Measurements from ENCODE around the gene USP25. TPM values are rescaled to one million over a fixed set of nuclear protein-coding genes. Genes with fewer than 3 reads are reported as not detected.

Gene USP25
- polyA plus RNA-seq, 1 experiment, result 35.3 TPM

- H3K27ac ChIP-seq (ENCODE audit: low read depth, low read length), result no peak overlapping the region
- no peak for TF ChIP-seq CTCF (IDR thresholded peaks at IDR 0.05; ENCODE audit: low read depth, low read length)
- H3K4me3 ChIP-seq (ENCODE audit: low read depth, low read length), result no peak overlapping the region
- ChIA-PET CTCF (no interaction called here), POLR2A (no interaction called here)
- H3K27me3 ChIP-seq (ENCODE audit: control insufficient read depth, insufficient read depth, low read length), result no peaks in the 10 kb centered on the region
- H3K9me3 ChIP-seq (ENCODE audit: control insufficient read depth, insufficient read depth, low read length), result no peaks in the 10 kb centered on the region
- no peak for DNase-seq (ENCODE audit: low read depth, low spot score)
These were observed 63.3 kb downstream of the USP25 start for GRCh38 chr21:15793109-15793508.

- no peak for TF ChIP-seq CTCF (IDR thresholded peaks at IDR 0.05; ENCODE audit: low read depth, low read length)
- DNase-seq (ENCODE audit: low read depth, low spot score), result no peak
- no peaks in the 10 kb centered on the region for H3K27me3 ChIP-seq (ENCODE audit: control insufficient read depth, insufficient read depth, low read length)
- no peak overlapping the region for H3K27ac ChIP-seq (ENCODE audit: low read depth, low read length)
- H3K9me3 ChIP-seq (ENCODE audit: control insufficient read depth, insufficient read depth, low read length), result no peaks in the 10 kb centered on the region
- POLR2A ChIA-PET, result interaction anchor here (0.5 kb wide), 1 partner anchor 10 kb away, joined by 6 read pairs; no protein-coding TSS in a partner anchor
- no peak overlapping the region for H3K4me3 ChIP-seq (ENCODE audit: low read depth, low read length)
- CTCF ChIA-PET, result no interaction called here
These were observed 63.9 kb downstream of the USP25 start for GRCh38 chr21:15793550-15794235.

GRCh38 chr21:15794277-15794912 lies 64.6 kb downstream of the USP25 start:
- H3K27me3 ChIP-seq (ENCODE audit: control insufficient read depth, insufficient read depth, low read length), result no peaks in the 10 kb centered on the region
- H3K9me3 ChIP-seq (ENCODE audit: control insufficient read depth, insufficient read depth, low read length), result no peaks in the 10 kb centered on the region
- H3K4me3 ChIP-seq (ENCODE audit: low read depth, low read length), result no peak overlapping the region
- POLR2A ChIA-PET, result interaction anchor here (0.5 kb wide), 1 partner anchor 11 kb away, joined by 6 read pairs; no protein-coding TSS in a partner anchor
- no peak for DNase-seq (ENCODE audit: low read depth, low spot score)
- CTCF ChIA-PET, result no interaction called here
- TF ChIP-seq CTCF (IDR thresholded peaks at IDR 0.05; ENCODE audit: low read depth, low read length), result no peak
- H3K27ac ChIP-seq (ENCODE audit: low read depth, low read length), result no peak overlapping the region

GRCh38 chr21:15795533-15795932 lies 65.8 kb downstream of the USP25 start:
- Histone ChIP-seq H3K27me3 (ENCODE audit: control insufficient read depth, insufficient read depth, low read length) (no peaks in the 10 kb centered on the region), H3K9me3 (ENCODE audit: control insufficient read depth, insufficient read depth, low read length) (no peaks in the 10 kb centered on the region), H3K27ac (ENCODE audit: low read depth, low read length) (no peak overlapping the region), H3K4me3 (ENCODE audit: low read depth, low read length) (no peak overlapping the region)
- TF ChIP-seq CTCF (IDR thresholded peaks at IDR 0.05; ENCODE audit: low read depth, low read length), result no peak
- ChIA-PET CTCF (no interaction called here), POLR2A (no interaction called here)
- no peak for DNase-seq (ENCODE audit: low read depth, low spot score)

DNA sequence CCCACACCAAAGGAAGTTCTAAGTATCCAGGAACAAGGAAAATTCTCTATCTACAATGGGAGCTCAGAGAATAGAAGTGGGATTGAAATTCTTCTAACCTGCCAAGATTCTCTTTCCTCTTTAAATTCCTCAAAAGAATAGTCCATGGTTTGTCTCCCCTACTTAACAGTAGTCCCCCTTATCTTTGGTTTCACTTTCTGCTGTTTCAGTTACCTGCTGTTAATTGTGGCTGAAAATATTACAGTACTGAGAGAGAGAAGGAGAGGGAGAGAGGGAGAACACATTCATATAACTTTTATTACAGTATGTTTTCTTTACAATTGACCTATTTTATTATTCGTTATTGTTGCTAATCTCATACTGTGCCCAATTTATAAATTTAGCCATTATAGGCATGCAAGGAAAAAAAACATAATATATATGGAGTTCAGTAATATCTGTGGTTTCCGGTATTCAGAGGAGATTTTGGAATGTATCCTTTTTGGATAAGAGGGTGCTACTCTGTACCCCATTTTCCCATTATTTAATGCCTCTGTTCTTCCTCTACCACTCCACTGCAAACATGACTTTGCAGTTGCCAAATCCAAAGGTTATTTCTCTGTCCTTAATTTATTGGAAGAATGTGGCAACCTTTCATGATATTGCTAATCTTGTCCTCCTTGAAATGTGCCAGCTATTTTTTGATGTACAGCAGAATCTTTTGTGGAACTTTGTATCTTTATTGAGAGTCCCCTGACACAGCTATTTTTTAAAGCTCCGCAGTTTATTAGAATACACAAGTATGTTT lies 68.0 kb downstream of the USP25 start:
- DNase-seq (ENCODE audit: low read depth, low spot score), result no peak
- Histone ChIP-seq H3K27me3 (ENCODE audit: control insufficient read depth, insufficient read depth, low read length) (no peaks in the 10 kb centered on the region), H3K4me3 (ENCODE audit: low read depth, low read length) (no peak overlapping the region), H3K9me3 (ENCODE audit: control insufficient read depth, insufficient read depth, low read length) (no peaks in the 10 kb centered on the region), H3K27ac (ENCODE audit: low read depth, low read length) (no peak overlapping the region)
- CTCF ChIA-PET, result no interaction called here
- no peak for TF ChIP-seq CTCF (IDR thresholded peaks at IDR 0.05; ENCODE audit: low read depth, low read length)
- POLR2A ChIA-PET, result no interaction called here

All from AG04450 (cell line).